Stimulated activated CD4-positive, alpha-beta T cell treated with anti-CD3 and anti-CD28 coated beads, Interleukin-12 subunit alpha, Interleukin-12 subunit beta, amount 100 ng/mL, for 48 hours (primary cell): Measurements from ENCODE around the gene MORN1.

Source experiments
- DNase-seq, 3 donors: peaks; one replicate each; pipeline ENCODE4 v3.0.0-alpha.2; 2020; ENCODE audit warnings: low read depth in 2 of 3, low spot score in 1 of 3

Gene MORN1

DNA sequence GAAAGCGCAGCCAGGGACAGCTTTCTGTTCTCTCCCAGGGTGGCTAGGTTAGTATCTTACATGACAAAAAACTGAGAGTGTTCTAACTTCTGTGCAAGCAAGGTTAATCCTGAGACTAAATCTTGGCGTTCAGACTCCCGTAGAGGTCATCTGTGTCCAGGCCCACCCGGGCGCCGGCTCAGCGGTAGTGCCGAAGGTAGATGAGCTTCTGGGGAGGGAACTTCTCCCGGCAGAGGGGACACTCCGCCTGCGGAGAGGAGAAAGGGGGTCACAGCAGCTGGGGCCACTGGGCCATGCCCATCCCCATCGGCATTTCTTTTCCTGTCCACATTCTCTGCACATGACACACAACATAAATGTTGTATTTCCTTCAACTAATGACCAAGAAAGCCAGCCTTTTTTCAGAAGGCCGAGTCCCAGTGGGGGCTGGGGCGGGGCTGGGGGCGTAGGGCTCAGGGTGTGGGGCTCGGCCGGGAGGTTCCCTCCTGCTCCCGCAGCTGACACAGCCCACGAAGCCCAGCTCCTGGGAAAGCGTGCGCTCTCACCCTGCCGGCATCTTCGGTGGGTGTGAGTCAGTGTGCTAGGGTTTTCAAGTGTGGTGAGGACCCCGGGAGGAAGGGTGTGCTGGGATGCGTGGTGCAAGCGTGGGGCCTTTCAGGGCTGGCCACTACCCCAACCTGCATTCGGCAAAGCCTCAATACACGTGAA, 14.4 kb upstream of the MORN1 start:
- no peak for DNase-seq

DNA sequence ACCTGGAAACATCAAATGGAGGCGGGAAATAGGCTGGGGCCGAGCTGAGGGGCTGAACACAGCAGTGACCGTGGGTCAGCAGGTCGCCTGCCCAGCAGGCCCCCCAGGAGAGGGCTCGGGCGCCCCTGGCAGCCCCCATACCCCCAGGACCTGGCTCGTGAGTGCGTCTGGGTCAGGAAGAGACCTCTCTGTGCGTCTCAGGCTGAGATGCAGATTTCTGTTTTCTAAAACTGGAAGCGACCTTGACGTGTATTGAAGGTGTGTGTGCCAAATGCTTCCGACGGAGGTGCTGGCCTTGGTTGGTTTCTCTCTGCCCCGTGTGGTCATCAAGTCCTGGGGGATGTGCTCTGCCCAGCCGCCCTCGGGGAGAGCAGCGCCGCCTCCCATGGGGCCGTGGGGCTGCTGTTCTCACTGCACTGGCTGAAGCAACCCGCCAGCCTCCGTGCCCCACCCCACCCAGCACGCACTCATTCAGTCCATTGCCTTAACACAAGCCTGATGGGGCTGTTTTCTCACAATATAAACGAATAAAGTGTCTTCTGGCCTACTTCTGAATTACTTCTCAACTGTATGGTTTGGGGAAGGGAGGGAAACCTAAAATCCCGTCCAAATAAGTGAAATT, 13.6 kb upstream of the MORN1 start:
- no peak for DNase-seq

DNA sequence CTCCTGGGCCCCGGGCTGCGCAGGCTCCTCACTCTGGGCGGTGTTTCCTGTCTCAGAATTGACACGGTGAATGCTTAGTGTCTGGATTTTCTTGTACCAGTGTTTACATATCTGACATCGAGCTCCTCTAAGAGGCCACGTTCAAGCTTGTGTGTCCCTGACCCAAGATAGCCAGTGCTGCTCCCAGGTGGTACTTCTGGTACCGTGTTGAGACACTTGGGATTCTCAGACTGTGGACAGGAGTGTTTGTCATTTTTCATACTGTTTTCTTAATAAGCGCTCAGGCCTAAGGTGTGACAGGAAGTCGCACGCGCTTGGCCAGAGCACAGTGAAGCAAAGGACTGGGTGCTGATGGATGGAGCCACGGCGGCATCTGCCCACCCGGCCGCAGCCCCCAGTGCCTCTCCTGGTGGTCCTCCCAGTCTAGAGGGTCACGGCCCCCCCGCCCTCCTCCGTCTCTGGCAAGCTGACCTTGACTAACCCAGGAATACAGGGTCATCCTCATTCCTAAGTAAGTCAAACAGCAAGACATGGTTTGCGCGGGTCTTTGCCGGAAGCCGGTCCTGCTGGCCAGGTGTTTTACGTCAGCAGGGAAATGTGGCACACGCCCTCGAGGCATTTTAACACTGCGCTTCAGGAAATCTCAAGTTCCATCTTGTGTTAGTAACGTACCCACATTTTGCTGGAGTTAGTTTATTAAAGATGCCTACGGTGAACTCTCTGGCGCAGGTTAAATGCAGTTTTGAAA, 13.0 kb upstream of the MORN1 start:
- no peak for DNase-seq

DNA sequence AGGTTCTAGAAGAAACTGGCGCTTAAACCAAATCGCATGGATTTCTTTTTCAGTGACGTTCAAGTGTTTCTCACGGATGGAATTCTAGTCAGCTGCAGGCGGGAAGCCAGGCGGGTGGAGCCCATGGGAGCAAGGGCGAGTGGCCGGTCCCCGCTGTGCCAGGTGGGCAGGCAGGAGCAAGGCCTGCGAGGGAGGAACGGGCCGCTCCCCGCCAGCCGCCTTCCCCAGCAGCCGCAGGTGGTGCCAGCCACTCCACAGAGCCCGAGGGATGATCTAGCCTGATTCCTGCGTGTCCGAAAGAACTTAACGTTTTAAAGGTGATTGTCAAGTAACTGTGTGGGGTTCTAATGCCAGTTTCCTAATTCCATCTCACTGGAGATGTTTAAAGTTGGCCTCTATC, 11.9 kb upstream of the MORN1 start:
- DNase-seq, result no peak

DNA sequence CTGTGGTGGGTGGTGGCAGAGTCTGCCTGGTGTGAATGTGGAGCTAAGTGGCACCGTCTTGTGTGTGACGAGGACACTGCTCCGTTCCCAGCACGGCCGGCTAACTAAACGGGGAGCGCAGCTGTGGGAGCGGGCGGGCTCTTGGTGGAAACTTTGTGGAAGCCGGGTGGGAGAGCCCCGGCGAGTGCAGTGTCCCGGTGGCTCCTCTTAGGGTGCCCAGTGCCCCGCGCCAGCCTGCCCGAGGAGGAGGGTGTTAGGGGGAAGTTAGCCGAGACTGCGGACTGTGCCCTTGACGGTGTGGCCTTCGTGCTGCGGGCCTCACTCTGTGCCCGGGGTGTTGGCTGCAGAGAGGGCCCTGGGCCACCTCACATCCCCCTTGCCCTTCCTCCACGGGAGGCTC, 11.1 kb upstream of the MORN1 start:
- DNase-seq, result no peak

DNA sequence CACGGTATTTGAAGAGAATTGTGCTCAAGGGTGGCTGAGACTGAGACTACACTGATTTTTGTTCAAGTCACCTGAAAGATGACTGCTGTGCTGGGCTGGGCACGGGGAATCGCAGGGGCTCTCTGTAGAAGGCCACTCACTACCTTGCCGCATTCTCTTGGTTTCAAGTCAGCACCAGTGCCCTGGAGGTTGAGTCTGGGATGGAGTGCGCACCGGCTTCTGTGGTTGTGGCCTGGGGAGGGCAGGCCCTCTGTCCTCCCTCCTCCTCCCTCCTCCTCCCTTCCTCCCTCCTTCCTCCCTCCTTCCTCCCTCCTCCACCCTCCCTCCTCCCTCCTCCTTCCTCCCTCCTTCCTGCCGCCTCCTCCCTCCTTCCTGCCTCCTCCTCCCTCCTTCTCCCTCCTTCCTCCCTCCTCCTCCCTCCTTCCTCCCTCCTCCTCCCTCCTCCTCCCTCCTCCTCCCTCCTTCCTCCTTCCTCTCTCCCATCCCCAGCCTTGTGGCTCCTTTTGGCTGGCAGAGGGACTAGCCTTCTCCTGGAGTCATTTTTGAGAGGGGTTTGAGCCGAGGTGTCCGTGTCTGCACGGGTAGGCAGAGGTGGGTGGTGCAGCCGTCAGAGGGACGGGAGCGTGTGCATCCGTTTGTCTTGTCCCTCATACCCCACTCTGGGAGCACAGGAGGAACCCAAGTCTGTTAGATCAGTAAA, 9.7 kb upstream of the MORN1 start:
- no peak for DNase-seq

DNA sequence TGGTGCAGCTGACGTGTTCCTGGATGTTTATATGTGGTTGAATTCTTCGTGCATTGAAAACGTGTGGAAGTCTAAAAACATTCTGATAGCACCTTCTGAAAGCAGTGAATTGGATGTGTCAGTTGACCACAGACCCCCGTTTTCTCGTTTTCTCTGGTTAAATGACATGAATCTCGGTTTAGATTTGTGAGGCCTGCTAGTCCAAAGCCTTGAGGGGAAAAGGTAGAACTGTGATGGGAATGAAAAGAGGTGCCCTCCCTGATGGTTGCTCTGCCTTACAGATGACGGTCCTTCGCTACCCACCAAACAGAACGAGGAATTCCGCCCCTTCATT, 9.2 kb upstream of the MORN1 start:
- DNase-seq, result no peak

DNA sequence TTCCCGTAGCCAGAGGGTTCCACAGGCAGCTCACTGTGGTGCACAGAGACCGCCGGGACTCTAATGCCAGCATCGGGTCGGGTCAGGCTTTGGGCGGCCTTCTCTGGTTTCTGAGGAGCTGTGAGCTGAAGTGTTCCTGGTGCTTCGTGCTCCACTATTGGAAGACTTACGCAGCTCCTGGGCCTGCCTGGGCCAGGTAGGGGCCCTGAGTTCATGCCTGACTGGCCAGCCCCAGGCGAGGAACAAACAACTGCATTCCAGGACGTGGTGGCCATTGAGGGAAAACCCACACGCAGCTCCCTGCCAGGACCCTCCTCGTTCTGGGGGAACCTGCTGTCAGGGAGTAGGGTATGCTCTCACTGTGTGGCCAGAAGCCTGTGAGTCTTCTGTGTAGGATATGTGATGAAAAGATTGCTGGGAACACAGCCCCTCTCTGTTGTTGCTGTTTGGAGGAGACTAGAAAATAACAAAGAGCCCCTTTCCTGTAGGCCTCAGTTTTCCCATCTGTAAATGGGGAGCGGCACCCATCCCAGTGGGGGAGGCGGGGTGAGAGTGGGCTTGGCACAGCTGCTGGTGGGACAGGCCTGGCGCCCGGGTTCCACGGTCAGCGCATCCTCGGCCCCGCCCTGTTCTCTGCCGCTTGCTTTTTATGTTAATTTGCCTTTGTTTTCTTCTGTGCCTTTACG, 8.7 kb upstream of the MORN1 start:
- no peak for DNase-seq

DNA sequence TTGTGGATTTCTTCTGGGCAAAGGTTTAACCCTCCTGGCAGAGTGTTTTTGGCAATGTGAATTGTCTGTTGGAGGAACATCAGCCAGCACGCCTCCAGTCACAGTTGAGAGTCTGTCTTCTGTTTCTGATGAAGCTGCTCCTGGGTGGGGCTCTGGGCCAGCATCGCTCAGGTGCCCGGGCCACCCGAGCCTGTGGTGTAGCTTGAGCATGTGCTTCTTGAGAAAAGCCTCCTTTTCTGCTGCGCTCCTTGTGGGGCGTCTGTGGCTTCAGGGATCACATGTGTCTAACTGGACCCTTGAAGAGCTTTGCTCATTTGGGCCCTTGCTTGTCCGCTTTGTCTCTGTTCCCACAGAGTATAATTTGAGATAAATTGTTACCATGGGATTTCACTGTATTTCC, 7.5 kb upstream of the MORN1 start:
- no peak for DNase-seq

DNA sequence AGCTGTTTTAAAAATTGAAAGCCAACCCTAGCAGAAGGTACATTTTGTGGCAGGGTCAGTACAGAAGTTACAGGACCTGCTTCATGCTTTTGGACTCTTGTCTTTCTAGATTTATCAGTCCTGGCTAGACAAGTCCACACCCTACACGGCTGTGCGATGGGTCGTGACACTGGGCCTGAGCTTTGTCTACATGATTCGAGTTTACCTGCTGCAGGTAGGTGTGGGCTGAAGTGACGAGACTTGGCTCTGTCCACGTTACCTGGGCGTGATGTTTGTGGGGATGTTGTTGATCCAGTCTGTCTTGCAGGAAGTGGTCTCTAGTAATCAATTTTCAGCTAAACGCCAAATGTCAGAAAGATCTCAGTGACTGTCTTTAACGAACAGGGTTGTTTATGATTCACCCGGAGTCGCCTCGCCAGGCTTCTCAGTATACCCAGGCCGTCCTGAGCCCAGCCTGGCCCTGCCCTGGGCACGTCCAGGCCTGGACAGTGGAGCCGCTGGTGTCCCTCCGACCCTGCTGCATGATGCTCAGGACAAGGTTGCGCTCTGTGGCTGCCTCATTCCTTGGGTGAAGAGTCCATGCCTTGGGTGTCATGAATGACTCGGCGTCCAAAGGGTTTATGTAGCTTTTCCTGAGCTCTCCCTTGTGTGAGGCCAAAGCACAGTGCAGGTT, 5.8 kb upstream of the MORN1 start:
- DNase-seq, result no peak

DNA sequence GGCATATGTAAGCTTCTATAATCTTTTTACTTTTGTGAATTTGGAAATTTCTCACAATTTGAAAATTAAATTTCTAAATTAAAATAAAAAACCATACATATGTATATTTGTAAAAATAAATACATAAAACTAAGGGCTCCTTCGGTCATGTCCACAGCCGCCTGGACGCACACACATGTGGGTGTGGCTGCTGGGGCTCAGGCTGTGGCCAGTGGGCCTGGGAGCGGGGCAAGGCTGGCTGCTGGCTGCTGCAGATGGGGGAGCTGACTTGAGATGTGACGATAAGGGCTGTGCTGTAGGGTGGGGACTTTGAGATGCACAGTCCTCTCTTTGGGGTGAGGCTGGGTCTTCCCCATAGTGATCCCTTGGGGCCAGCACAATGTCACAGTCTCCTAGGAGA, 5.1 kb upstream of the MORN1 start:
- DNase-seq, result no peak

DNA sequence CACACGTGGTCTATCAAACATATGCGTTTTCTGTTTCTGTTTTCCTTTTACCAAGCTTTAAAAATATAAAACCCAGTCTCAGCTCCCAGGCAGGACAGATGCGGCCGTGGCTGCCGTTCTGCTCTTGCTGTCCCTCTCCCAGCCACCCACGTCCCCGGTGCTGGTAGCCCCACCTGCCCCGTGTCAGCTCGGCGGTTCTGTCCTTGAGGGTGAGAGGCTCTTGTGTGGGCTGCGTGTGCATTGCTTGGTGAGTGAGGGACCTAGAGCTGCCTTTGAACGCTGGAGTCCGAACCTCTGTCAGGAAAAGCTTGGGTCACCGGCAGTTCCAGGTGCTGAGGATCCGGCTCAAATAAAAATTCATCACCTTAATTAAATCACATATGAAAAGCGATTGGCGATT, 4.7 kb upstream of the MORN1 start:
- no peak for DNase-seq

DNA sequence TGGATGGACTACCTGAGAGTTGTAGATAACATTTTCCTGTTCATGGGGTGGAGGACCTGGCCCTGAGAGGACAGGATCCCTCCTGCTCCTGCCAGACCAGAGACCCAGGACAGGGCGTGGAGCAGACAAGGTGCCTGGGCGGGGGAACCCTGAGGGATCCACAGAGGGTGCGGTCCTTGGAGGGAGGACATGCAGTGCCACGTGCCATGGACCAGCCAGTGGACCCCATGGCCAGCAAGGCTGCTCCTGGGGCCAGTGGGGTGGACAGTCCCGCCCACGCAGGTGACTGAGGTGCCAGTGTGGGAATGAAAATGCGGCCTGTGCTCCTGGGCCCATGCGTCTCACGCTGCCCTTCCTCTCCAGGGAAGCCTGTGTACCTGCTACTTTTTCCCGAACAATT, 3.9 kb upstream of the MORN1 start:
- no peak for DNase-seq

DNA sequence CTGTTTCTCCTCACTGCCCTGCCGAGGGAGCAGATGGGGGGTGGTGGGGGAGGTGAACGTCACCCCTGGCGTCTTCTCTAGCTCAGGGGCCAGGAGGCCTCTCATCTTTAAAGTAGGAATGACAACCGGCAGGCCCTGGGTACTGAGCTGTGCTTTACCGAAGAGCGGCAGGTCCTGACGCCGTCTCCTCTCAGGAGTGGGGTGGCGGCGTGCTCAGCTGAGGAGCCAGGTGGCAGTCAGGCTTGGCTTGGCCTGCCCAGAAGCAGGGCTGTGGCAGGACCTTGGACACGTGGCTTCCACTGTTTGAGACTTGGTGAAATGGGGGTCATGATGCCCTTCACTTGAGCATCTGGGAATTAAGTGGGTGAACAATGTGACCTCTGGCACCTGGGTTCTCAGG, 3.4 kb upstream of the MORN1 start:
- DNase-seq, result no peak

DNA sequence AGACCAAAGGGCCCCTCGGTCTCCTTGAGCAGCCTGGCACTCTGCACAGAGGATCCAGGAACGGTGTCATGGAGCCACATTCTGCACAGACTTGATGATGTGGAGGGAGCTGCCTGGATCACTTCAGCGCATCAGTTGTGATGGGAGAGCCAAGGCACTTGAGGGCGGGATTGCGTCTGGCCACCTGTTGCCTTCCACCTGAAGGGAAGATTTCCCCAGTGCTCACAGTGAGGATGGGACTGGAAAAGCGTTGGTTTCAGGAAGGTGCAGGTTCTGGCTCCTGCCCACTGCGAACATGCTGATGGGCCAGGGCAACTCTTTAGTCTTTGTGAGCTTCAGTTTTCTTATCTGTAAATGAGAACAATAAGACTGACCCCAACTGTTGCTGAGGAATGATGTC, 2.9 kb upstream of the MORN1 start:
- DNase-seq, result no peak

DNA sequence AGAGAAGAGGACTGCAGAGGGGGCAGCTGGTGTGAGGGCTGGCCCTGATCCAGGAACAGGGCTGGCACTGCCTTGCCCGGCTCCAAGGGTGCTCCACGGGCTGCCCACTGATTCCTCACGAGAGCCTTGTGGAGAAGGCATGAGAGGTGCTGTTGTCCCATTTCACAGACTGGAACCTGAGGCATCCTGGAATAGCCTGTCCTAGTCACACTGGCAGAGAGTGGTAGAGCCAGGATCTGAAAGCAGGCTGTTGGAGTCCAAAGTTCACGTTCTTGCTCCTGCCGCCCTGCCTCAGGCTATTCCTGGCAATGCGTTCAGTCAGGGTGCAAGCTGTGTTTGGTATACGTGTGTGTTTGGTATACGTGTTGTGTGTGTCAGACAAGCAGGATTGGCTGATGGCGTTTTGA, 2.1 kb upstream of the MORN1 start:
- DNase-seq, result no peak

DNA sequence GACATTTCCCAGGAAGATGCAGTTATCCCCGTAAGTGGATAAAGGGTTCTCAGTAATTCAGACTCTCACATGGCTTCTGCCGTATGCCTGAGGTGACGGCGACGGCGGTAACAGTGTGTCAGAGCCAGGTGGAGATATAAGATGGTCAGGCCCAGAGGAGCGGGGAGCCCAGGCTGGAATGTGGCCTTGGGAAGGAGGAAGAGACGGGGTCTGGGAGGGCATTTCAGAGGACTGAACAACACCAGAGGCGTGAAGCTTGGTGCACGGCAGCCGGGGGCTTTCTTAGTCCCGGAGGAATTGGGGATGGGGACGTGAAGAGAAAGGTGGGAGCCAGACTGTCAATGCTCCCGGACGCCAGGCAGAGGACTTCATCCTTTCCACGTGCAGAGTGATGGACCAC, 1.3 kb upstream of the MORN1 start:
- no peak for DNase-seq

DNA sequence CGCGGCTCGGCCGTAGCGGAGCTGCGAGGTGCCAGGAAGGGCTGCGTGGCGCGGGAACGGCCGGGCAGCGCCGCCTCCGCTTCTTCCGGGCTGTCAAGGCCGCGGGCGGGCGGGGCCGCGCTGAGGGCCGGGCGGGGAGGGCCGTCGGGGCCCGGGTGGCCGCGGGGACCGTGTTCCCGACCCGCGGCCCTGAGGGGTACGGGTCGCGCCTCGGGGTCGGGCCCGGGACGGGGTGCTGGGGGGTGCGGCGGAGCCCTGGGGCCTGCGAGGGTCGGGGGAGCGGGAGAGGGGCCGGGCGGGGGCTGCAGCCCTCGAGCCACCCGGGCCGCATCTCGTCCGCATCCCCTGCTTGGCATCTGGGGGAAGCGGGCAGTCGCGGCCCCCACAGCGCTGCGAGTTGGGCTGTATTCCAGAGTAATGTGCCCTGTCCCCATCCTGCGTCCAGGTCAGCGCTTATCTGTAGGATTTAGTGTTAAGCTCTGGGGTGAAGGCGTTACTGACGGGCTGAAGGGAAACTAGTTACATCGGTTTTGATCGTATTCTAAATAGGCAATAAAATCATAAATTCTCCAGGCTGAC, 666 bp upstream of the MORN1 start:
- no peak for DNase-seq

DNA sequence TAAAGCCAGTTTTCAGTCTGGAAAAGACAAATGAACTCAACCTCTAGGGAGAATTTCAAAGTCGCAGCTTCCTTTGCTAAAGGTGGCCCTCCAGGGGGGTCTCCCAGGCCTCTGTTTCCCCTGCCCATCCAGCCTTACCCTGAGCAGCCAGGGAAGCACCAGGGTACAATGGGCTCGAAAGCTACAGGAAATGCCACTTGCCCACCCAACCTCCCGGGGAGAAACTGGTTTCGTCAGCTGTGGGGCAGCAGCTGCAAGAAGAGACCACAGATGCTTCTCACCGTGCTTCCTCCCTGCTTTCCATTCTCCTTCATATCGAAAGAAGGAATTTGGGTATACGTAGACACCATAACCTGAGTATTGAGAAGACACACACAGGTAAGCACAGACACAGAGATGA, 1.7 kb downstream of the MORN1 start:
- no peak for DNase-seq

DNA sequence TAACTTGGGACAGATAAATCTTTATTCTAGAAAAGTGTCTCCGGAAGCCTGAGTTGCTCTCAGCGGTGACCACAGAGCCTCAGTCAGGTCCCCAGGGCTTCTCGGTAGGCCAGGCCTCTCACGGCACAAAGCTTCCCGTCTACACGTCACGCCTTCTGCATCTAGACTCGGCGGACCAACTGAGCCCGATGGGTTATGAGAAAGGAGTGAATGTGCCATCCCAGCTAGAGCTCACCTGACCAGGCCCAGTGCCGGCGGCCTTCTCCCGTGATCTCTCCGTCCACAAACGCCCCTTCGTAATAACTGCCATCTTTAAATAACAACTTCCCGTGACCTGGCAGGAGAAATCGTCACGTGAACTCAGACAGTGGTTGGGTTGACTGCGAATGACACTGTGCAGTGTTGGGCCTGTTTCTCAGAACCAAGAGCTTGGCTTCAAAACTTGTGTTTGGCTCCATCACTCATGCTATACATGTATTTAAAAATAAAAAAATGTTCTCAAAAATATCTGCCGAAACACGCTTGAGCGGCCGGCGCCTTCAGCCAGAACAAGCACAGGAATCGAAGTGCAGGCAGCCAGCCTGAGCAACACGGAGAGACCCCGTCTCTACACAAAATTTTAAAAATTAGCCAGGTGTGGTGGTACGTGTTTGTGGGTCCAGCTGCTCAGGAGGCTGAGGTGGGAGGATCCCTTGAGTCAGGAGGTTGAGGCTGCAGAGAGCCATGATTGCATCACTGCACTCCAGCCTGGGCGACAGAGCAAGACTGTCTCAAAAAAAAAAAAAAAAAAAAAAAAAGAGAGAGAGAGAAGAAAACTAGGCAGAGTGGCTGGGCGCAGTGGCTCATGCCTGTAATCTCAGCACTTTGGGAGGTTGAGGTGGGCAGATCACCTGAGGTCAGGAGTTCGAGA, 3.1 kb downstream of the MORN1 start:
- DNase-seq, result no peak
